AG08396 (cell line): ENCODE measurements around the gene C11orf87.

Source experiments
- DNase-seq: peaks from one replicate; pipeline ENCODE4 v3.0.0; 2012; ENCODE audit warnings: low spot score, mixed read lengths

Gene C11orf87

DNA sequence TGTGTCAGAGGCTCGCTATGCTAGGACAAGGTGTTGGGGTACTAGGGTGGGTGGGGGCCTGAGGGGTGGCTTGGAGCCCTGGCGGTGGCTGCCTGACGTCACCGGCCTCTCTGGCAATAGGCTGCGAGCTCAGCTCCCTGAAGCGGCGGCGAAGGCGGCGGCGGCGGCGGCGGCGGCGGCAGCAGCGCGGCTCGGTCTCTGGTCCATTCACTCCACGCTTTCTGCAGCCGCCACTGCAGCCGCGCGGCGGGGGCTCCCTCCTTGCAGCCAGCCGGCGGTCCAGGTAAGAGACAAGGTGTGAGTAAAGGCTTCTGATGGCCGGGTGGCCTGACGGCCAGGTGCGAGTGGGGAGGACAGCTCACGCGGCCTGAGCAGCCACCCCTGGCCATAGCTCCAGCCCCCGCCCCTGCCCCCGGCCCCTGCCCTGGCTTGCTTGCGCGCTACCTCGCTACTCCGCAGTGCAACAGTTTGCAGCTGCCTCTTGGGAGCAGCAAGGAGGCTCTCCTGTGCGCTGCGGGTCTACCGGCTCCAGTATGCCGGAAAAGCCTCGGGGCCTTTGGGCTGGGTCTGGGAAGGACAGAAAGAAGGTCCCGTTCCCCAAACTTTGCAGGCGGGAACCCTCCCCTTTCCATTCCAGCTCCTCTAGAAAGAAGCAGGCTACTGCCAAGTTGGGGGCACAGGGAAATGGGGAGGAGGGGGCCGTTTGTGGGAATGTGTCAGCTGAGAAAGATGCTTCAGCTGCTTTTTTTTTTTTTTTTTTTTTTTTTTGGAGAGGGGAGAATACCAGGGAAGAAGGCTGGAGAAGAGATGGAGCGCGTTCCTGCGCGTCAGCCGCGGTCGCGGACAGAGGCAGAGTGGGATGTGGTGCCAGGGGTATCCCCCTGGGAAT is at the start of gene C11orf87:
Gene C11orf87 (plus strand): TSS at position 210 of the 889 bp plus-strand sequence. CDS start 1,444 bp downstream, outside the sequence.
- DNase-seq, result peak; percentile 14

DNA sequence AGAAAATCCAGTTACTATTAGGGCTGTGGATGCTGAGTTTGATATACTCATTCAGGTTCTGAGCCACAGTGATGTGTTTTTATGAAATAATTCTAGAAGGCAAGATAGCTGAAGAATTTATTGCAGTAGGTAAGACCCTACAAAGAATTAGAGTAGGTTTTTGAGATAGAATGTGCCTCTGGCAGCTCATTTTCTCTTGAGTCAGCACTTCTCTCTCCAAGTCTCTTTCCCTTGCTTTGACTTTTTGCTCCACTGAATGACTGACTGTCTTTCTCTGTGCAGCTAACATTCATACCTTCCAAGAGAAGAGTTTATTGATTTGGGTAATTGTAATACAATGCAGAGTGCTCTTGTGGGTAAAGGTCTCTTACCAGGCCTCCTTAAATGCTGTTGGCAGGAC is 48.0 kb upstream of the C11orf87 start:
- no peak for DNase-seq

DNA sequence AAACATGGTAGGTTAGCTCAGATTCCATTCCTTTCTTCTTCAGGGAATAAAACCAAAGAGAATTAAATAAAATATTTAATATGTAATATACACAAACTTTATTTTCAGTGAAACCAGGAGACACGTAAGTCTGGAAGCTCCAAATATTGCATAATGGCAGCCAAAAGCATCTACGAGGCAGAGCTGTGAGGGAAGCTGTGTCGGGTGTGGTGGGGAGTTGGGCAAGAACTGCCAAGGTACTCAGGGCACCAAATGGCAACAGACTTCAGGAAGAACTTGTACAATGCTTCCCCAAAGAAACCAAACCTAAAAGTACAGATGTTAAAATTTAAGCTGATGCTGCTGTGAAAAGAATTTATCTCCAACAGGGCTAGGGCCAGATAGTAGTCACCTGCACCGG is 47.5 kb upstream of the C11orf87 start:
- DNase-seq, result no peak

DNA sequence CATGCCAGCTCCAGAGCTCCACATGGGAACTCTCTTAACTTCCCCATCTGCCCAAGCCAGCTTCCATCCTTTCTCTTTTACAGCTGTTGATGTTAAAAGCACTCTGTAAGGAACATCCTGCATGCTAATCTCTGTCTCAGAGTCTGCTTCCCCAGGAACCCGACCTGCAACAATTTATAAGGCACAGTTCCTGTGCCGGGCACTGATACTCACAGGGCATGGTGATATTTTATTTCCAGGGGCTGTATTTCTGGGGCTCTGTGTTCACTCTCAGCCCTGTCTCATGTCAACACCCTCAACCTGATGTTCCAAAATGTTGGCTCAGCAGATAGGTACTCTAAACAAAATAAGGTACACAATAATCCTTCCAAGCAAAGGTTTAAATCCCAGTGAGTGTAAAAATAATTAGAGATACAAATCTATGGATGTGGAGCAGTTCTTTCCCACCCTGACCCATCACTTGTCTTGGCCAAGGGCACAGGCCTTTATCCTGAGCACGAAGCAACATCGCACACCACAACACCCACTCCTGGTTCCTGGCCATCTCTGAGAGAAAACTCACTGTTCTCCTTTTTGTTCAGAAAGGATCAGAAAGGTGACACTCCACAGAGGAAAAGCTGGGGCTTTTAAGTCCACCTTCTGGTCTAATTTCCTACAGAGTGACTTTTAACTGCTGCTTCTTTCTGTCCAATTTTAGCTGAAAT is 44.8 kb upstream of the C11orf87 start:
- no peak for DNase-seq

DNA sequence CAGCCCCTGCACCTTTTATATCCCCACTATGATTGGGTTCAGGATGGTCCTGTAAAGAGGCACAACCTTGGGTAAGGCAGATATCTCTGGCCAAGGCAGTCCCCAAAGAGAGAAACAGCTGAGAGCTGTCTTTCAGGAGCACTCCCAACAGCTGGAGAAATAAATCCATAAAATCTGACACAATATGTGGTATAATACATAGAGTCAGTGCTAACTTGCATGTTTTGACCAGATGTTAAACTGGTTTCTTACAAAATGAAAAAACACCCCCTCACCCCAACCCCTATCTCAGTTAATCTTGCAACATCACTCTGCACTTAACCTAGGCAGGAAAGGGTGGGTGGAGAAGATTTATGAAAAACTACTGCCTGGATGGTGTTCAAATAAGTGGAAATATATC is 44.0 kb upstream of the C11orf87 start:
- DNase-seq, result no peak

DNA sequence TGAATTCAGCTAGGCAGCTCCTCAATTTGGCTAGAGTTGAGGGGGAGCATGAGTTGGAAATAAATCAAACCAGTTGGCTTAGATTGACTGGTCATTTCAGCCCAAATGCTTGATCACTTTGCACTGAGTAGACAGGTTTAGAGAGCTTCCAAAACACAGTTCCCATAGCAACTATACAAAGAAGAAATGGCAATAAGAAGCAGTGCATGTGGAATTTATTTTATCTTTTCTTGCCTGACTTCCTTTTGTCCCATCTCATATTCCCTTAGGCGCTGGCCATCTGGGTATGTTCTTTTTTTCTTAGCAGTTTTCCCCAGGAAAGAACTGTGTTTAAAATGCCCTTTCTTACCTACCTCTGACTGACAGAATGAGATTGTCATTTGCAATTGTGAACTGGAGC is 38.7 kb upstream of the C11orf87 start:
- DNase-seq, result no peak

DNA sequence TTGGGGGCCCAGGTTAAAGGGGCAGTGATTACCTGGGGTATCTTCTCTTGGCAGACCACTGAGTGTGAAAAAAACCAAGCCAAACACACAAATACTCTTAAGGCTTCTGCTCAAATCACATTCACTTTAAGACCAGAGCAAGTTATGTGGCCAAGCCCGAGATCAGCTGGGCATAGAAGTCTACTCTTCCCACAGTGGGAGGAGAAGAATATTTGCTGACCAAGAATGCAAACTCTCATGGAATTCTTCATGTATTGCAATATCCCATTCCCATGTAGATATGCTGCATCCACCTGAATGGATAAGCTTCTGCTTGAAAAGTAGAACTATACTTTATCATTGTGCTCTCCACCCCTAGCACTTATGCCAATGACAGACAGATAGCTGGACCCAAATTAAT is 37.1 kb upstream of the C11orf87 start:
- DNase-seq, result no peak

DNA sequence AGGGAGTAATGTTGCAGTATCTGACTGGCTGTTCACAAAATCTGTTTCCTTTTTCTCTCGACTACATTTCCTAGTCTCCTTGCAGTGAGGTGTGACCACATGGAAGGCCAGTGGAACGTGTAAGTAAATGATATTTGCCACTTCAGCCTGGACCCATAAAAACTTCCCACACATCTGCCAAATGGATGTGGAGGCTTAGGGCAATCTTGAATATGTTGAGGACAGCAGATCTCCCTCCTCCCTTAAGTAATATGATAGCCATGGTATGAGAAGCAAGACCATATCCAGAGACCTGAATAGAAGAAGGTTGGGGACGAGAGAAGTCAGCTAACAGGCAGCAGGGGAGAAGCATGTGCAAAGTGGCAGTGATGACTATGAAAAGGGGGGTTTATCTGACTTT is 33.0 kb upstream of the C11orf87 start:
- no peak for DNase-seq

DNA sequence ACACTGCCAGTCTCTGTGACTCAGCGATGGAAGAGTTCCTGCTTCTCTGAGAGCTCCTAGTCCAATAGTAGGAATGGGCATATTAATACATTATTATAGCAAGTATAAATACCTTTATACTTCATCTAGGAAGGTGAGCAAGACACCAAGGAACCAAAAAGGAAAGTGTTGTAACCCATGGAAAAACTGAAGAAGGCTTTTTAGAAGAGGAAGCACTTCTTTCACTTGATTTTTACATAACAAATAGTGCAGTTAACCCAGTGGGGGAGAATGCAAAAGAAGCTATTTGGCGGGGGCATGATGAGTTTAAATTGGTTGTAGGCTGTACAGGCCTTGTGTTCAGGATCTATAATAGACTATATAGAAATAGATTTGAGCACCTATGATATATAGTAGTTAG is 31.2 kb upstream of the C11orf87 start:
- DNase-seq, result no peak

DNA sequence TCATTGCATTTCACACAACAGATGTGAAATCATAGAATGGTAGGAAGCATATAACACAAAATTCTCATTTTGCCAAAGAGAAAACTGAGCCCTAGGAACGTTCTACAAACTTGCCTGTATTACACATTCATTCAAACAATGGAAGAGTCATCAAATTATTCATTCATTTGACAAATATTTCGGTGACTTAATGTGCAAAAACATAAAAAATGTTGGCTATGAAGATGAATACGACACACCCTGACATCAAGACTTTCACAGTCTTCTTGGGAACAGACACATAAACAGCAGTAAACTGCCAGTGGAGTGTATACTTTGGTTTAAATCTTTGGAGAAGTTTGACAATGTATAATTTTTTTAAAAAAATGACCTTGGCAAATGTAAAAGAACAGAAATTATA is 20.4 kb upstream of the C11orf87 start:
- DNase-seq, result no peak

DNA sequence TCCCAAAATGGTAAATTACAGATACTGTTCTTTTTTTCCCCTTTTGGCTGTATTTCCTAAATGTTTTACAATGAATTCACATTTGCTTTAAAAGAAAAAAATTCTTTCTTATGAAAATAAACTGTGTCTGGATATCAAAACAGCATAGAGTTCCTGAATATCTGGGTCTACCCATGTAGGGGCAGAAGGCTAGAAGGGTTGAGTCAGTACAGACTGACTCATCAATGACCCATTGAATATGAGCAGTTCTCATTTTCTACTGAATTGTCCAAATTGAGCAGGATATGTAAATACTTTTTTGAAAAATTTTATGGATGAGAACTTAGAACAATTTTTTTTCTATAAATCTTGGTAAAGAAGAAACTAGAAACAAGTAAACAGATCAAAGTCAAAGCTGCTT is 16.3 kb upstream of the C11orf87 start:
- DNase-seq, result peak; percentile 13

DNA sequence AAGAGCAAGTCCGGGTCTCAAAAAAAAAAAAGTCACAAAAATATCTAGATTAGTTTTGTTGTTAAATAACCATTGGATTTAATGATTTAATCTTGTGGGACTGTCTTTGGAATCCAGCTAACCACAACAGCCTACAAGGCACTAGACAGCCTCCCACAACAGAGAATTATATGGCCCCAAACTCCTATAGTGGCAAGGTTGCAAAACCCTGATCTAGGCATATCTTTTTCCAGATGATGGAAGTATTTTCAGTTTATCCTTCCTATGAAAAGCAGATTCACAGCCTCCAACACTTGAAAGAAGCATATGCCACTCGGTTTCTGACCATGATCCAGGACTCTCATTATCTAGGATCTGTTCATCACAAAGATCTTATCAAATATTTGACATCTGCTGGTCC is 5.4 kb upstream of the C11orf87 start:
- DNase-seq, result no peak

DNA sequence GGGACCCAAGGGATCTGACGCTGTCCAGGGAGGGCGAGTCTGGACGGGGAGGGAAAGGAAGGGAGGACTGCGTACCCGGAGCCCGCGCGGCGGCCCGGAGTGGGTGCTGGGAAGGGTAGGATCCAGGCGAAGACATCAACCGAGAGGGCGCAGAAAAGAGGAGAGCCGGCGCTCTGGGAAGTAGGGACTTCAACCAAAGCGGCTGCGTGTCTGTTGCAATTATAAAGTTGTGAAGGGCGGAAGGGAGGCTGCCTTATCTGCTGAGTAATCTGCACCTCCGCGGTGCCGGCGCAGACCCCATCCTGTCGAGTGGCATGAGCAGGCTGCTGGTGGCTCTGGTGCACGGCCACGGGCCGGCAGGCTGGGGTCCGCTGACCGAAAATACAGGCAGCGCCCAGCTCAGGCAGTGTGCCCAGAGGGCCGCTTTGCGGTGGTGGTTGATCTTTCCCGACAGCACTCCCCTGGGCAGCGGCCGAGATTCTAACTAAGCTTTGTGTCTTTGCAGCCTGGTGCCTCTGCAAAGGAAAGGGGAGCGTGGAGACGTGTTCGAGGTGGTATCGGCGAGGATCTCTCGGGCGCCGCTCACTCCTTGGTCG is 978 bp downstream of the C11orf87 start:
- DNase-seq, result peak; percentile 27

DNA sequence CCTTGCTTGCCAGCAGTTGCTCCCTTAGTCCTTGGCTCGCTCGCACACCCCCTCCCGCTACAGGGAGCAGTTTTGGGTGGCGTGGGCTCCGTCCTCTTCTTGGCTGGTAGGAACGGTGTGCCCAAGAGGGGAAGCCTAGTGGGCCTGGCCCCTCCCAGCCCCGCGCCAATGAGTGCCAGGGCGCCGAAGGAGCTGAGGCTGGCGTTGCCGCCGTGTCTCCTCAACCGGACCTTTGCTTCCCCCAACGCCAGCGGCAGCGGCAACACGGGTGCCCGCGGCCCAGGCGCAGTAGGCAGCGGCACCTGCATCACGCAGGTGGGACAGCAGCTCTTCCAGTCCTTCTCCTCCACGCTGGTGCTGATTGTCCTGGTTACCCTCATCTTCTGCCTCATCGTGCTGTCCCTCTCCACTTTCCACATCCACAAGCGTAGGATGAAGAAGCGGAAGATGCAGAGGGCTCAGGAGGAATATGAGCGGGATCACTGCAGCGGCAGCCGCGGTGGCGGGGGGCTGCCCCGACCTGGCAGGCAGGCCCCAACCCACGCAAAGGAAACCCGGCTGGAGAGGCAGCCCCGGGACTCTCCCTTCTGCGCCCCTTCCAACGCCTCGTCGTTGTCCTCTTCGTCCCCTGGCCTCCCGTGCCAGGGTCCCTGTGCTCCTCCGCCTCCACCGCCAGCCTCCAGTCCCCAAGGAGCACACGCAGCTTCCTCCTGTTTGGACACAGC is 1.6 kb downstream of the C11orf87 start:
- no peak for DNase-seq

DNA sequence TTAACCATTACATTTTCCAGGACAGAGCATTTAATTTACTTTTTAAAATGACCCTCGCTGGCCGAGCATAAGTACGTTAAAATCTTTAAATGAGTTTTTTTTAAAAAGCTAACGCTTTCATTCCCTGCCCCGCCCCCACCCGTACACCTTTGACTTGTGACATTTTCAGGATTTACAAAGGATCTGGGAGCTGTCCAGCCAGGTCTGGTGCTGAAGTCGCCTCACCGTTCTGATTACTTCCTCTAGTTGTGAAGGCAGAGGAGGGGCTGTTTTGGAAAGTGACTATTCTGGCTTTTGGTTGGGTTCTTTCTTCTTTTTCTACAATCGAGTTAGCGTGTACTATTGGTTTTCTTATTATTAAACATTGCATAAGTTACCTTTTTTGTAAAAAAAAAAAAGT is 2.9 kb downstream of the C11orf87 start:
- DNase-seq, result no peak

DNA sequence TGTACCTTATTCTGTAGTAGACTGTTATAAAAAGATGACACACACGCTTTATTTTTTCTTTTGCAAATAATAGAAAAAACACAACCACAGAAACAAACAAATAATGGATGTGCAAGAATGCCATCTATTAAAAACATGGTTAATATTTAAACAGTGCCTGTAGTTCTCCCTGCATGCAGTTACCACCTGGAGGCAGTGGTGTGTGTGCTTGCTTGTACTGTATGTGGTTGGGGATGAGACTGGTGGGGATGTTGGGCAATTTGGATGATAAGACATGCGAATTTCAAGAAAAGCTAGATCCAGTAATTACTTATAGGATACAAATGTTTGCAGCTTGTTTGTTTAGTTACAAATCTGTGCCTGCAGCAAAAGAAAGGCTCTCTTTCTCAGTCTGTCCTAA is 3.6 kb downstream of the C11orf87 start:
- no peak for DNase-seq

DNA sequence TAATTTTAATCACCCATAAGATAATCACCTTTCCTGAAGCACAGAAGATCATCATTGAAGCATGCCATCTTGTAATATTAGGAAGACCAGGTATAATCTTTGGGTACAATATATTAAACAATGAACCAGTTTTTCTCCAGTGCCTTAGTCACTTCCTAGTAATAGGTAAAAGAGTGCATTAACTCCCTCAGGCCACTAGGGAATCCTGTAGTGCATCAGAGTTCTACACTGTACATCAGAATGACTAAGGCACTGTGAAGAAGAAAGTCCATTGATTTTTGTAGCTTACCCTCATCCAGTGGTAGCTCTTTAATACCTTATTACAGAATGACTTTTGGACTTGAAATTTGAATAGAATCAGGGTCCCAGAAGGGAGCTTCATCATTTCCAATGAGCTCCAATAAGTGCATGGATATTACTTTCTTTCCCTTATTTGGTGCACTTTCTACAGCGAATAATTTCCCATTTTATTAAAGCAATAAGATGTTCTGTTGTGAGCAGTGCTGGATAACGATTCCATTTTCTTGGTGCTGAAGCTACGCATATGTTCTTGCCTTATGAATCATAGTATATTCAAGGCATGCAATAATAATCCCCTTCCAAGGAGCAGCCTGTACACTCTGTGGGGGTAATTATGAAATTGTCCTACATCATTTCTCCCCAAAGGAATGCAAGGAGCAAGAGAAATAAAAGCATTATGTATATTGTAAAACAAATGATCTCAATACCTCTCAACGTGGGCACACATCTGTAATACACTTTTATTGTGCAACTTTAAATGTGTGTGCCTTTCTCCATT is 4.7 kb downstream of the C11orf87 start:
- no peak for DNase-seq

DNA sequence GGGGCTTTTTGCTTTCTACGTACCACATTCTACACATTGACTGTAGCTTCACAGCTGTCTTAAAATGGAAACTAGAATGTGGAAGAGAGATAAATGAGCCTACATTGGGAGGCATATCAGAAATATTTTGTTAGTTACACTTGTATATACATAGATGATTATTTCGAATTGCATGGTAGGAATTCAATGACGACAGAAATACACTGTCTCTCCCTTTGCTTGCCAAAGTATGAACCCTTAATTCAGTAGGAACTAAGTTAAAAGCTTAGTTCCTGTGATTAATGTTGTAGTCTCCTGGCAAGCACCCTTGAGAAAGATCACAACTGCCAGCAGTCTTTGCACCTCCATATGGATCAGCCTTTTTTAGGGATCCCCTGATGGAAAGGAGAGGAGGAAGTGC is 10.1 kb downstream of the C11orf87 start:
- DNase-seq, result peak; percentile 8

DNA sequence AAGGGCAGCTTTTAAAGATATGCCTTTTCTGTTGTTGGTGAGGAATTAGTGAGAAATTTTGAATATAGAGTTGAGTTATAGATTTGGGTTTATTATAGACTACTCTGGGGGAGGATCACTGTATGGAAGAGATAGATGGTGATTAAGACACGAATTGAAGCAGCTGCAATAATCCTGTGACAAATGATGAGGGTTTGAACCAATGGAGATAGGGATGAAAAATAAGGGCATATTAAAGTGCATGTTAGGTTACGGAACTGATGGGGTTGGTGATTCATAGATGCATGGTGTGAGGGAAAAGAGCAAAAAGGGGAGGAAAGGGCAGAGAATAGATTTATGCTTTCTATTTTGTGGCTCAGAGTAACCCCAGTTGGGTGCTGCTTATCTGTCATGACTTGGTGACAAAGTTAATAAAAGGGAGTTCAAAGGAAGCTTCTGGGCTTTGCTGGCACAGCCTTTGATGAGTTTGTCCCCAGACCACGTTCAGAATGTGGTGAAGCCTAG is 11.8 kb downstream of the C11orf87 start:
- DNase-seq, result no peak

DNA sequence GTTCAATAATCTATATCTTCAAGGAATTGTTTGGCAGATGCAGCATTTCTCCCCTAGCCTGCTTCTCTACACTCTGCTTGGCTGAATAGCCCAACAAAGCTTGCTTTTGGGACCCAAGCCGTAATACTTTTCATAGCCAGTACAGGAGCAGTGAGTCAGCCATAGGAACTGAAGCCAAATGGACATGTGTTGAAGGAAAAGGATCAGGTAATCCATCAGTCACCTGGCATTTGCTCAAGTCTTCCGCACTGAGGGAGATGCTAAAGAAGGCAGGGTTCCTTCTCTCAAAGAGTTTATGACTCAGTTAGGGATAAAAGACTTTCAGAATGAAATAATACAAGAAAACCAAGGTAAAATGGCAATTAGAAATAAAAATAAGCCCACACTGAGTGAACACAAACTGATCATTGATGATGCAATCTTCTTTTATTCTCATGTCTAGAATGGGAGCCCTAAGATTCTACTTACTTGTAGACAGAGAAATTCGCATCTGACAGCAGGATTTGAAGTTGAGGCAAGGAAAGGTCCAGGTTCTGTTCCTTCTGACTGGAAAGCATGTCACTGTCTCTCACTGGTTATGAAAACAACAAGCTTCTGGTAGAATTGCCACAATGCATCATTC is 13.2 kb downstream of the C11orf87 start:
- no peak for DNase-seq

DNA sequence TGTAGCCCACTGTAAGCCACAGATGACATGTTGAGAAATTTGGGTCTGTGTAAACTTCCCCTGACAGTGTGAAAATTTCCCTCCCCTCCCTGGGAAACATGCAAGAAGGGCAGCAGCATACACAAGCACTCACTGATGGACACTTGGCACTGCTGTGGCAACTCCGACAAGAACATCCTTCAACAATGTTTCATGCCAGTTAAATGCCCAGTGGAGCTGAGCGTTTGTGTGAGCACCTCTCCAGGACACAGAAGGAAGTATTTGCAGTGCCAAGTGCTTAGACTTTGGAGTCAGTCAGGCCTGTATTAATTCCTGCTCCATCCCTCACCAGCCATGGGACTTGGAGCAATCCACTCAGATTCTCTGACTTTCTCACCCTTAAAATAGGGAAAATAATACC is 17.7 kb downstream of the C11orf87 start:
- no peak for DNase-seq
